SK-MEL-5 (cell line): ENCODE data around the gene PITX1. TPM values are rescaled to one million over a fixed set of nuclear protein-coding genes. Genes with fewer than 3 reads are reported as not detected.

ENCODE experiments used
- DNase-seq: peaks from one replicate; pipeline ENCODE4 v3.0.0-alpha.2; 2016; ENCODE audit warnings: low read depth, low spot score
- in situ Hi-C: cut with HindIII; loops from 2 replicates; pipeline ENCODE4 v1.10.0; 2016; ENCODE audit warnings: low sequenced_read_pairs, high pct_unique_total_duplicates, low pct_unique_long_range_greater_than_20kb
- total RNA-seq: library from RNA; depleted of rRNA; stranded (reverse); fragments of >200 nt; shearing (Covaris generic); gene quantifications from 2 replicates; pipeline ENCODE4 v1.2.3, GENCODE V29; 2014

PITX1 gene
- total RNA-seq, 1 experiment from 2014 or later = 0.18 TPM

DNA sequence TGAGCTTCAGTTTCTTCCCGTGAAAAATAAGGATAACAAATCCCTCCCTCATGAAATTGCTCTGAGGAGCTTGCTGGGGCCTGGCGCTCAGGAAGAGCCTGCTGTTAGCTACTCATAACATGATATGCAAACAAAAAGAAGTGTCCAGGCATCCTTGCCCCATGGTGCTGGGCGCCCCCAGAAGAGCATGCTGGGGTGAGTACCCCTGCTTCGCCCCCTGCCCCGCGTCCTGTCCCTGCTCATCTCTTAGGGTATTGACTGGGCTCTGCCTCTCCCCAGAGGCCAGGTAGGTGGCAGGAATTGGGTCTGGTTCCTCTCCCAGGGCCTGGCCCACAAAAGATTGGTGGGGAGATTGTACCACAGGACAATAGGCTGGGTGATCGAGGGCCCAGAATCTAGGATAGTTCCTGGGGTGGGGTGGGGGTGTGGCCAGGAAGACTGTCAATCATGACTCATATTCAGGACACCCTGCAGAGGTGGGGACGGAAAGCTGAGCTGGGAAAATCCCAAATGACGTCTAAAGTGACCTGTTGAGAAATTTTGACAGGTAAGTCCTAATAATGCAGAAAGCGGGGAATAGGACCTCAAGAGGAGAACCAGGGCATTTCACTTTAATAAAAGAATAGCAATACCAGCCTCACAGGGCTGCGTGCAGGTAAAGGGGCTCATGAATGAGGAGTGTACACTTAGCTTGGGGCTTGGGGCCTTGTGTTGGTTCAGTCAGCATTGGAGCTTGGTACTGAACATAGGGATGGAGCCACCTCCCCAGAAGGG lies 8.9 kb downstream of the PITX1 start:
- no peak for DNase-seq
- in situ Hi-C loops = no loop called here

DNA sequence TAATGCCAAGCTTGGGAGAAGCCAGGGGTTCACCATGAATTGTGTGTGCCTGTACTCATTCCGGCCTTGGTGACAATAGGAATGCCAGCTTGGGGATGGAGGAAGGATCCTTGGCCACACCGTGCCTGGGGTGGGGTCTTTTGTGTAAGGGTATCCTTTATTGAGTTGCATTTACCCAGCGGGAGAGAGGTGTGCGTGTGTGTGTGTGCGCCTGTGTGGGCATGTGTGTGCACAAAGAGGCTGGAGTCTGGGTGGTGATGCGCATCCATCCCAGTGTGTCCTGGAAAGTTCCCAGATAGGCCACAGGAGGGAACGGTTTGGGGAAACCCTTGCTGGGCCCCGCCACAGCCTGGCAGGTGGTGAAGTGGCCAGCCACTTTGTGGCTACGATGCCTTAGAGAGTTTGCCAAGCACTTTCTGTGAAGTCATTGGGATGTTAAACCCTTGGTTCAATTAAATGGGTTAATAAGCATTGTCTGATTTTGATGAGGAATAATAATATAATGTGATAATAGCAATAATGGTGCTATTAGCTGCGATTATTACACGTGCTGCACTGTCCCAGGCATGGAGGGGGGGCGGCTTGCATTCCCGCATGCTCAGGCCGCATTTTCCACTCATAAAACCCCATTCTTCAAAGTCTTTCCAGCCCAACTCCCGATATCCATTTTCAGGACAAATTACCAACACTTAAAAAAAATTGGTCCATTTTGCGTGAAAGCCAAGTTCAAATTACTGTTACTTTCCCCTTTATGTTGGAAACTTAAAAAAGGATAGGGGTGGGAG lies 13.7 kb downstream of the PITX1 start:
- in situ Hi-C loops = no loop called here
- DNase-seq = no peak

DNA sequence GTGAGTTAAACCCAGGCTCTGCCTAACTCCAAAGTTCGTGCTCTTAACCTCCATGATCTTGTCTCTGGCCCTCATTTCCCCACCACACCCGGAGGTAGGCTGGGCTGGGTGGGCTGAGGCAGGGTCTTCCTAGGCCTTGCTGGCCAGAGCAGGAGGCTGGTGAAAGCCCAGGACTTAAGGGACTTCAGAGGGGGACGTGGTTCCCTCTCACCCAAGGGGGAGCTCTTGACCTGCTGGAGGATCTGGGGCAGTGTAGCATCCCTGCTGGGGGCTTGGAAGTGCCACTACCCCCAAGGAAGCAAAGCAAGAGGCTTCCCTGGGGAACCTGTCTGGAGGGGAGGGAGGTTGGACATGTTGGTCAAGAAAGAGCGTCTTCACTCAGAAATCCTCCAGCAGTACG lies 14.7 kb downstream of the PITX1 start:
- no peak for DNase-seq
- in situ Hi-C loops = no loop called here

DNA sequence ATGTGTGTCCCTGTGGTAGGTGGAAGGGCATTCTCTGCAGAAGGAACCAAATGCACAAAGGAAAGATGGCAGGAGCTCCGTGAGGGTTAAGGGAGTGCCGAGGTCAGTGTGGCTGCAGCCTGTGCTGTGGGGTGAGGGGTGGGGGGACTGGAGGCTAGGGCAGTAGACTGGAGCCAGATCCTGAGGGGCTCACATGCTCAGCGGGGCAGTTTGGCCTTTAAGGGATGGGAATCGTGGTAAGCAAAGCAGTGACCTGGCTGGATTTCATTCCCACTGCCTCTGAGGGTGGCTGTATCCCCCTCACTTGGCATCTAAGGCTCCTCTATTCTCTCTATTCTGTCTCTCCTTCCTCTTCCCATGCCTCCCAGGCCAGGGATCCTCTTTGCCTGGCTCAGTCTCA lies 15.6 kb downstream of the PITX1 start:
- no peak for DNase-seq
- in situ Hi-C loops = no loop called here

DNA sequence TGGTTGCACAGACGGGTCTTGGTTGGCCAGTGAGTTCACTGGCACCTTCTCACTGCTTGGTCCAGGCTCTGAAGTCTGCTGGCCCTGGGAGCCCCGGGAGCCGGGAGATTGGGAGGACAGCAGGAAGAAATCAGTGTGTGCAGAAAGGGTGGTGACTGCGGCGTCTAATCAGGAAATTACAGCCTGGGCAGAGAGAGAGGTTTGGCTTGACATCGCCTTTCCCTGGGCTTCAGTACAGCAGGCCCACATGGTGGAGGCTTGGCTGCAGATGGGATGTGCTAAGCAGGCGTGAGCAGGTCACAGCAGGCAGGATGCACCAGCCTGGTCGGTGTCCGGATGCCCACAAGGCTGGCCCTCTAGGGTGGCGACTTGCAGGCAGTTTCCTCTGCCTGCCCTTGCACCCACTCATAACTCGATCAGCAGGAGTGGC lies 17.2 kb downstream of the PITX1 start:
- in situ Hi-C loops = no loop called here
- DNase-seq = no peak

DNA sequence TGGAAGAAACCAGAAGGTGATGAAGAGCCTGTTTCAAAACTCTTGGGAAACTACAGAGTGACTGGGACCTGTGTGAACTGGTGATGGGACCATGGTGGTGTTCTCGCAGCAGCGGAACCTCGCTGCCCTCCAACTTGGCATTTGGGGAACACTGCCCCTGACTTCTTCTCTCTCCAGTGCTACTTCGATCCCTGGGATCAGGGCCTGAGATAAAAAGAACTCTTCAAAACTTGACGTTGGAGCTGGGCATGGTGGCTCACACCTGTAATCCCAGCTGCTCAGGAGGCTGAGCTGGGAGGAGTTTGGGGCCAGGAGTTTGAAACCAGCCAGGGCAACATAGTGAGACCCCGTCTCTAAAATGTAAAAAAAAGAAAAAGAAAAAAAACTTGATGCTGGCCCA lies 18.1 kb downstream of the PITX1 start:
- in situ Hi-C loops = no loop called here

DNA sequence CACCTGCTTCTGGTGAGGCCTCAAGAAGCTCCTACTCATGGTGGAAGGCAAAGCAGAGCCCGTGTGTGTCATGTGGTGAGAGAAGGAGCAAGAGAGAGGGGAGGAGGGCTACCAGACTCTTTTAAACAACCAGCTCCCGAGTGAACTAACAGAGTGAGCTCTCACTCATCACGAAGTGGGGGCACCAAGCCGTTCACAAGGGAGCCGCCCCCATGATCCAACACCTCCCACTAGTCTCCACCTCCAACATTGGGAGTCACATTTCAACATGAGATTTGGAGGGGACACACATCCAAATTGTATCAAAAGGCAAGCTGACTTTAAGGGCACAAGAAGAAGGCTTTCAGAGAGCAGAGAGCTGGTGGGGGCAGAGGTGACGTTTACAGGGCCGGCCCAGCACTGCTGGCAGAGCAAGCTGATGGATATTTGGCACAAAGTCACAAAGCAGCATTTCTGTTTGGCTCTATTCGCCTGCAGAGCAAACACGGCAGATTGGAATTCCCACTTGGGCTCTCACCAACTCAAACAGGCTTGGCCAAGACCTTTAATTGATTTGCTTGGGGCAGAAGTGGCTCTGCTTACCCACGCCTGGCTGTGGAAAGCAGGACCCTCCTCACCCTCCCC lies 20.0 kb downstream of the PITX1 start:
- DNase-seq = no peak
- in situ Hi-C loops = no loop called here

More for the DNA sequence above, 18.1 kb downstream of the PITX1 start:
- no peak for DNase-seq

DNA sequence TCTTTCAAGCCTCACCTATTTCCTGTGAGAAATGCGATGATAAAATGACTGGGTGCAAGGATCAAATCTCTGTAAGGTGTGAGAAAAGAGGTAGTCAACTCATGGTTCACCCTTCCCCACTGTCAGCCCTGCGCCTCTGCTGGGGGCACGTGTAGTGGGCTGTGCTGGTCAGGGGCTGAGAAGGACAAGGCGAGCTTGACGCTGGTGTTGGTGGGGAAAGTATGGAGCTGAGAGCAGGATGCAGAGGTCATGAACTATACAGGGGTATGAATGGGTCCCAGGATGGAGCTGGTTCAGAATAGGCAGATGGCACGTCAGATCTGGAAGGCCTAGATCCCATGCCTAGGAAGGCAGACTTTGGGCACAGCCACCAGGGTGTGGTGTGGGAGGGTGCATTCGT lies 20.6 kb downstream of the PITX1 start:
- in situ Hi-C loops = no loop called here
- no peak for DNase-seq

DNA sequence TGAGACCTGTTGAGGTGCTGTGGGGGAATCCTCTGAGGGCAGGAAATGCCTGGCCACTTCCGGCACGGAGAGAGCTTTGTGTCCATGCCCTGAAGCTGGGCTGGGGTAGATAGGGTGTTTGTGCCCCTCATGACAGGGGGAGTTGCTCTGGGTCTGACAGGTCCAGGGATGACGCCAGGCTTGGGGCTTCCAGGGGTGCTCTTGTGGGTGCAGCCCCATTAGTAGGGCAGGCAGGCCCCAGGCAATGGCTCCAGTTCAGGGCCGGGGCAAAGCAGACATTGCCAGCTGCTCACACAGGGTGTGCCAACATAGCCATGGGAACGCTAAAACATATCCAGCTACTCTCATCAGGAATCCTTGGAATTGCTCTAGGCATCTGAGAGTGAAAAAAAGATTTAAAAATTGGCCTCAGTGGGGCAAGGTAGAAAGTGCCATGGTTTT lies 21.1 kb downstream of the PITX1 start:
- no peak for DNase-seq
- in situ Hi-C loops = no loop called here

DNA sequence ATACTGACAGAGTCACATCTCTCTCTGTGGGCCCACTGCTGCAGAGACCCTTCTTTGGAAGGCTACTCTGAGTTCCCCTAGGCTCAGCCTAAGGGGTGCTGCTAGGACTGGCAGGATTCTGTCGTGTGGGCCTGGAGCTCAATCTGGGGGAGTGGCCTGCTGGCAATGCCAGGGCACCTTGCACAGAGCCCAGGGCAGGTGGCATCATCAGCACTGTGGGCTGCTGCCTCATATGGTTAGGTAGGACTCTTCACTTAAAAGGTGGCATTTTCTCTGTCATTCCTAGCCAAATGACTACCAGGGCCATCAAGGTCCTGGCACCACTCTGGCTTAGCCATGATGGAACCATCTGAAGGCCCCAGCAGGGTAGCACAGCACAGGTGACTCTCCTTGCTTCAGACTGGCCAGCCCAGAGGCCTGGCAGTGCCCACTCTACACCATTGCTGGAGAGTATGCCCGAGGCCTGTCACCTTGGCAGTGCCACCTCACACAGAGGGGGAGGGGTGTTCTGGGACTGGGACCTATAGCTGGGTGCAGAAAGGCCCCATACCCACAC lies 21.9 kb downstream of the PITX1 start:
- DNase-seq = no peak
- in situ Hi-C loops = no loop called here

DNA sequence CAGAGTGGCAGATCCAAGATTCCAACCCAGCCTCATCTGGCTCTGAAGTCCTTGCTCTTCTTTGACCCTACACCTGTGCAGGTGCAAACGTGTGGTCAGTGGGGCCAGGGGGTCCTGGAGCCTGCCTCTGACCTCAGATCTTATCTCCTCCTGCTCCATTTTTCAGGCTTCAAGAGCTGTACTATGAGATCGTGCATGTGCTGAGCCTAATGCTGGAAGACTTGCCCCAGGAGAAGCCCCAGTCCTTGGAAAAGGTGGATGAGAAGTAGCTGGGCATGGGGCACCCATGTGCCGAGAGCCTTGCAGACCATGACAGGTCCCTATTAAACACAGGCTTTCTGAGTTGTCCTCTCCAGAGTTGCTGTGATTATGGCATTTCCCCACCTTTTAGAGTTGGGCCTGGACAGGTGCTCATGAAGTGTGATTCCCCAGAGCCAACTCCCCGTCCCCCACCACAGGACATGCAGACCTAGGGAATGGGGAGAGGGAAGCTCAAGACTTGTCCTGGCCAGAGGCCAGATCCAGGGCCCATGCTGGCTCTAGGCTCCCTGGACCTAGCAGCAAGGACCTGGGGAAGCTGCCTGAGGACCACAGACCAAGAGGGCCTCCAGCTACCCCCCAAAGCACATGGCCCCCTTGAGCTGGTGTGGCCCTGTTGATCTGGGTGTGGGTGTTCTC lies 22.5 kb downstream of the PITX1 start:
- no peak for DNase-seq
- in situ Hi-C loops = no loop called here

DNA sequence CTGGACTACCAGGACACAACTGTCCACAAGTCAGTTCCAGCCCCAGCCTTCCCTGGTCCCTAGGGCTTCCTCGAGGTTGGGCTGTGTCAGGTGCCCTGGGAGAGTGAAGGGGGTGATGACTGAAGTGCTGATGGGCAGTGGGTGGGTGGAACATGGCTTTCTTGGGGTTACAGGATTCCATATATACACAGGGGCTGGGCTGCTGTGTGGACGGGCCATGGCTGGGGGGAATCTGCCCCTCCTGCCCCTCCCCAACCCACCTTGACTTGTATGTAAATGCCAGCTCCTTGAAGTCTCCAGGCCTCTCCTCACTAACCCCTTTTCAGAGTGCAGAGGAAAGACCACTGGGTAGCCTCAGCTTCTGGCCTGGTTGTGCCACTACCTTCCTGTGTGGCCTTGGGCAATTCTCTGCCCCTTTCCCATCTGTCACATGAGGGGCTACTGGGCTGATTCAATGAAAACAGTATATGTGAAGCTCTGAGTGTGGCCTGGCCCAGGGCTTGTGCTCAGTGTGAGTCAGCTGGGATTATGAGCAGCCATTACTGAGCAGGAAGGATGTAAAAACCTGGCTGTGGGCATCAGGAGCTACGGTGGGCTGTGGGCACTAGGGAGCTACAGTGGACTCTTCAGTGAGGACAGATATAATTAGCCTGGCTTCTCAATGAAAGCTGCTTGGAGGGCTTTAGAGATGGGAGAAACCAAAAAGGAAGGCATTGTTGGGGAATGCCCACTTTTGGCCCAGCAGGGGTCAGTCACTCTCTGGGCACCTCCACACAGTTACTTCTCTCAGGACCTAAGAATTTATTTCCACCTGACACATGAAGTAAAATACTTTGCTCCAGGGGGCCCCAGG lies 23.3 kb downstream of the PITX1 start:
- no peak for DNase-seq
- in situ Hi-C loops = no loop called here

DNA sequence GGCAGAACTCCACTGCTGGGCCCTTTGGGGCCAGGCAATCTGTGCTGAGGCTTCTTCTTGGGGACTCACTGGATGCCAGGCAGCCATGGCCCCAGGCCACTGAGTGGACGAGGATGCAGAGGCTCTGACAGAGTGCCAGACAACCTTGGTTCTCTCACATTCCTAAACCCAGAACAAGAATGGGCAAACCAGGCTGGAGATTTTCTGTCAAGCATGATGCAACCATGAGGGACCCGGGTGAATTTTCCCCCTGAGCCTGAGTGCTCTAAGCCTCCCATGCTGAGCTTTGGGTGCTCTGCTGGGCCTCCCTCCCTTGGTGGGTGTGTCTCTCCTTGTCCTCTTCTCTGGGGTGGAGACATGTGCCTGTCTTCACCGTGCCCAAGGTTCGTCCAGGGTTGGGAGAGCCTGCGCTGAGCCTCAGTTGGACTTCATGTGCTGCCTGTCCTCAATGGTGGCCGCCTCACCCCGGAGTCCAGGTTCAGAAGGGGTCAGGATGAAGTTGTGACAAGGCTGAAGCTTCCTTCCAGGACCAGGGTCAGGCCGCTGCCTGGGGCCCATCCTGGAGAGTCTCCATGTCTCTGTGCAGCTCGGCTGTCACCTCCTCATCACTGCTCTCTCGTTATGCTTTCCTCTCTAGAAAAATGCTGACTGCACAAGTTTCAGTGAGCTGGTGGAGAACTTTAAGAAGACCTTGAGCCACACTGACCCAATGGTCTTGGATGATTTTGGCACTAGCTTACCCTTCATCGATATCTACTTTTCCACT lies 24.1 kb downstream of the PITX1 start:
- in situ Hi-C loops = no loop called here
- no peak for DNase-seq

DNA sequence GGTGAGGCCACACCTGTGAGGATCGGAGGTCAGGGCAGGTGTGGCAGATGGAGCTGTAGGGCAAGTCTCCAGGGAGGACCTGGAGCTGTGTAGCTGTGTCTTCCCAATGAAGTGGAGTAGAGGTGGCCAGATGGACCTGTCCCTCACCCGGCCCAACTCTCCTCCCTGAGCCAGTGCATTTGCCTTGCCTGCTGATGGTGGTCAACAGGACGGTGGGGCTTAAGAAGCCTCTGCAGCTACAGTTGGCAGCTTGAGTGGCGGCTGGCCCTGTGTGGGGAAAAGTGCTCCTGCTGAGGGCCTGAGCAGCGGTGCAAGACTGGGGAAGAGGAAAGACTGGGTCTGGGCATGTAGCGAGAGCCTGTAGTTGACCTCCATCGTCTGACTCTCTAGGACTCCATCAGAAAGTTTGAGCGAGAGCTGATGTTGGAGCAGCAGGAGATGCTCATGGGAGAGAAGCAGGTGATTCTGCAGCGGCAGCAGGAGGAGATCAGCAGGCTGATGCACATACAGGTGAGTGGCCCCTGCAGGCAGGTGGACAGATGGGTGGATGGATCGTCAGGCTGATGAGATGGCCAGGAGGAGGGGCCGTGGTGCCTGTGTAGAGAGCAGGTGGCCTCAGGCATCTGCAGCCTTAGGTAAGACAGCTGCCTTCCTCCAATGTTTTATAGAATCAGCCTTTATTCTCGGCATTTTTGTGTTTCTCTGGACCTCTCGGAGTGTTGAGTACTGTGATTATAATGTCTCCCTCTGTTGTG lies 24.9 kb downstream of the PITX1 start:
- DNase-seq = no peak
- in situ Hi-C loops = no loop called here

DNA sequence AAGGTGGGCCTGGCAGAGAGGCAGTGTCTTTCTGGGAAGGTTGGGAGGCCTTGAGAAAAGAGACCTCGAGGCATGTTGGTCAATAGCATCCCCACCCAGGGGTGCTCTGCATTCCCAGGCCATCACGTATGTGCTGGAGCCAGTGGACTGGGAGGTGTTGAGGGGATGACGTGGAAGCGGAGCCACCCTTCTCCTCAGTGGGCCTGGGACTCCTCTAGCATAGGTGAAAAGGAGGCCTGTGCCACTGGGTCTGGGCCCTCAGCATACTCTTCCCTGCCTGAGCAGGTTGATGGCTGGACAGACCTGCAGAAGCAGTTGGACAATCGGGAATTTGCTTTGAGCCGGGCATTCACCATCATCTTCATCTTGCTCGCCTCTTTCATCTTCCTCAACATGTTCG lies 25.5 kb downstream of the PITX1 start:
- DNase-seq = no peak
- in situ Hi-C loops = no loop called here
